Neural cell (in vitro differentiated cells): ENCODE data around the gene CXCL13. TPM values are rescaled to one million over a fixed set of nuclear protein-coding genes. Genes with fewer than 3 reads are reported as not detected.

Experiments
- H2AFZ ChIP-seq: fragments of 200-600, 300-800 bp; sonication (generic), shearing (Covaris generic); 2 replicates; pipeline ENCODE4 v1.6.0; 2014; ENCODE audit warnings: low read depth, mild to moderate bottlenecking, antibody characterized with exemption, low read length, moderate library complexity
- H3F3A ChIP-seq: fragments of 200-600 bp; shearing (Covaris generic); 2 replicates; pipeline ENCODE4 v1.6.1; 2016; ENCODE audit warnings: mild to moderate bottlenecking, moderate library complexity, mixed read lengths, antibody characterized with exemption, low read length; ENCODE audit not compliant: insufficient read depth, poor library complexity, severe bottlenecking
- H3K27ac ChIP-seq: fragments of 200-600, 300-800 bp; sonication (generic), shearing (Covaris generic); 2 replicates; pipeline ENCODE4 v1.5.1; 2014; ENCODE audit warnings: mild to moderate bottlenecking, low read length, moderate library complexity
- H3K27me3 ChIP-seq: fragments of 300-800, 200-600 bp; sonication (generic), shearing (Covaris generic); 2 replicates; pipeline ENCODE4 v1.6.0; 2014; ENCODE audit warnings: mild to moderate bottlenecking, low read depth, low read length, moderate library complexity; ENCODE audit not compliant: insufficient read depth
- H3K36me3 ChIP-seq: fragments of 300-800, 200-600 bp; sonication (generic), shearing (Covaris generic); 2 replicates; pipeline ENCODE4 v1.5.1; 2014; ENCODE audit warnings: mild to moderate bottlenecking, antibody characterized with exemption, low read length, moderate library complexity; ENCODE audit not compliant: insufficient read depth
- H3K4me2 ChIP-seq: fragments of 300-800, 200-600 bp; sonication (generic), shearing (Covaris generic); 2 replicates; pipeline ENCODE4 v1.6.0; 2014; ENCODE audit warnings: mild to moderate bottlenecking, low read length
- H3K4me3 ChIP-seq: fragments of 300-800, 200-600 bp; sonication (generic), shearing (Covaris generic); 2 replicates; pipeline ENCODE4 v1.5.1; 2014; ENCODE audit warnings: mild to moderate bottlenecking, low read length, moderate library complexity
- H3K79me2 ChIP-seq: fragments of 200-600 bp; shearing (Covaris generic); replicated peaks from 2 replicates; pipeline ENCODE4 v1.6.0; 2014; ENCODE audit warnings: mild to moderate bottlenecking, low read length, moderate library complexity; ENCODE audit not compliant: insufficient read depth
- H3K9ac ChIP-seq: fragments of 300-800, 200-600 bp; sonication (generic), shearing (Covaris generic); 2 replicates; pipeline ENCODE4 v1.6.1; 2016; ENCODE audit warnings: mild to moderate bottlenecking, low read length, mixed read lengths
- H3K9me2 ChIP-seq: fragments of 200-600 bp; shearing (Covaris generic); 2 replicates; pipeline ENCODE4 v1.6.1; 2016; ENCODE audit warnings: mild to moderate bottlenecking, low read length, mixed read lengths; ENCODE audit not compliant: insufficient read depth
- H3K9me3 ChIP-seq: fragments of 200-600, 300-800 bp; sonication (generic), shearing (Covaris generic); 2 replicates; pipeline ENCODE4 v1.6.1; 2016; ENCODE audit warnings: mild to moderate bottlenecking, mixed run types, low read length, moderate library complexity, mixed read lengths
- H4K20me1 ChIP-seq: fragments of 200-600 bp; shearing (Covaris generic); 2 replicates; pipeline ENCODE4 v1.6.1; 2016; ENCODE audit warnings: mild to moderate bottlenecking, mixed run types; ENCODE audit not compliant: insufficient read depth
- EP300 ChIP-seq: fragments of 450-650 bp; conservative IDR thresholded peaks from 2 replicates; pipeline ENCODE4 v1.6.1; 2014; ENCODE audit warnings: antibody characterized with exemption, mild to moderate bottlenecking, moderate library complexity; ENCODE audit not compliant: poor library complexity, severe bottlenecking
- EZH2 ChIP-seq: fragments of 200-600, 300-800 bp; shearing (Covaris generic), sonication (generic); IDR thresholded peaks from 2 replicates; pipeline ENCODE4 v1.6.1; 2014; ENCODE audit warnings: antibody characterized with exemption, low read length, borderline replicate concordance, mild to moderate bottlenecking; ENCODE audit not compliant: insufficient read depth, poor library complexity, severe bottlenecking
- MXI1 ChIP-seq: fragments of 450-650 bp; conservative IDR thresholded peaks from 2 replicates; pipeline ENCODE4 v1.6.1; 2014; ENCODE audit warnings: antibody characterized with exemption, mild to moderate bottlenecking; ENCODE audit not compliant: poor library complexity, severe bottlenecking
- POLR2AphosphoS5 ChIP-seq: IDR thresholded peaks from 2 replicates; pipeline ENCODE4 v1.6.1; 2012
- RAD21 ChIP-seq: fragments of 450-650 bp; conservative IDR thresholded peaks from 2 replicates; pipeline ENCODE4 v1.6.1; 2014; ENCODE audit warnings: antibody characterized with exemption, mild to moderate bottlenecking, moderate library complexity
- SMC3 ChIP-seq: fragments of 450-650 bp; conservative IDR thresholded peaks from 2 replicates; pipeline ENCODE4 v1.6.1; 2014; ENCODE audit warnings: antibody characterized with exemption, mild to moderate bottlenecking, moderate library complexity; ENCODE audit not compliant: poor library complexity
- TAF1 ChIP-seq: IDR thresholded peaks from 2 replicates; pipeline ENCODE4 v1.6.1; 2012; ENCODE audit warnings: low read depth
- polyA plus RNA-seq: library from polyadenylated mRNA; depleted of rRNA; stranded (reverse); fragments of >200 nt; gene quantifications from 2 replicates; pipeline ENCODE4 v1.2.3, GENCODE V29; 2014
- TF ChIP-seq, protein P1 (sequence below): fragments of 450-650 bp; IDR thresholded peaks from 2 replicates; pipeline ENCODE4 v1.5.1; 2014; ENCODE audit warnings: antibody characterized with exemption, mild to moderate bottlenecking, moderate library complexity; ENCODE audit not compliant: poor library complexity, severe bottlenecking
- TF ChIP-seq, protein P2 (sequence below): IDR thresholded peaks from 2 replicates; pipeline ENCODE4 v1.6.1; 2012; ENCODE audit warnings: borderline replicate concordance

The CXCL13 gene
- polyA plus RNA-seq, 1 donor from 2014 or later = not detected

- H3K36me3 ChIP-seq = no peaks in the 10 kb centered on the region
- no peaks in the 10 kb centered on the region for H3K9me3 ChIP-seq
- H3K9me2 ChIP-seq = no peaks in the 10 kb centered on the region
- no peak overlapping the region for H3K4me2 ChIP-seq
- no peak overlapping the region for H3K27ac ChIP-seq
- no peak overlapping the region for H2AFZ ChIP-seq
- no peak overlapping the region for H3K4me3 ChIP-seq
- TF ChIP-seq RAD21 = no peak
- no peak for TF ChIP-seq MXI1
- TF ChIP-seq EZH2 = no peak
- TF ChIP-seq, protein P1, sequence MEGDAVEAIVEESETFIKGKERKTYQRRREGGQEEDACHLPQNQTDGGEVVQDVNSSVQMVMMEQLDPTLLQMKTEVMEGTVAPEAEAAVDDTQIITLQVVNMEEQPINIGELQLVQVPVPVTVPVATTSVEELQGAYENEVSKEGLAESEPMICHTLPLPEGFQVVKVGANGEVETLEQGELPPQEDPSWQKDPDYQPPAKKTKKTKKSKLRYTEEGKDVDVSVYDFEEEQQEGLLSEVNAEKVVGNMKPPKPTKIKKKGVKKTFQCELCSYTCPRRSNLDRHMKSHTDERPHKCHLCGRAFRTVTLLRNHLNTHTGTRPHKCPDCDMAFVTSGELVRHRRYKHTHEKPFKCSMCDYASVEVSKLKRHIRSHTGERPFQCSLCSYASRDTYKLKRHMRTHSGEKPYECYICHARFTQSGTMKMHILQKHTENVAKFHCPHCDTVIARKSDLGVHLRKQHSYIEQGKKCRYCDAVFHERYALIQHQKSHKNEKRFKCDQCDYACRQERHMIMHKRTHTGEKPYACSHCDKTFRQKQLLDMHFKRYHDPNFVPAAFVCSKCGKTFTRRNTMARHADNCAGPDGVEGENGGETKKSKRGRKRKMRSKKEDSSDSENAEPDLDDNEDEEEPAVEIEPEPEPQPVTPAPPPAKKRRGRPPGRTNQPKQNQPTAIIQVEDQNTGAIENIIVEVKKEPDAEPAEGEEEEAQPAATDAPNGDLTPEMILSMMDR = no peak
- no peak for TF ChIP-seq POLR2AphosphoS5
- TF ChIP-seq SMC3 = no peak
- no peak for TF ChIP-seq EP300
- no peak for TF ChIP-seq TAF1
- TF ChIP-seq, protein P2, sequence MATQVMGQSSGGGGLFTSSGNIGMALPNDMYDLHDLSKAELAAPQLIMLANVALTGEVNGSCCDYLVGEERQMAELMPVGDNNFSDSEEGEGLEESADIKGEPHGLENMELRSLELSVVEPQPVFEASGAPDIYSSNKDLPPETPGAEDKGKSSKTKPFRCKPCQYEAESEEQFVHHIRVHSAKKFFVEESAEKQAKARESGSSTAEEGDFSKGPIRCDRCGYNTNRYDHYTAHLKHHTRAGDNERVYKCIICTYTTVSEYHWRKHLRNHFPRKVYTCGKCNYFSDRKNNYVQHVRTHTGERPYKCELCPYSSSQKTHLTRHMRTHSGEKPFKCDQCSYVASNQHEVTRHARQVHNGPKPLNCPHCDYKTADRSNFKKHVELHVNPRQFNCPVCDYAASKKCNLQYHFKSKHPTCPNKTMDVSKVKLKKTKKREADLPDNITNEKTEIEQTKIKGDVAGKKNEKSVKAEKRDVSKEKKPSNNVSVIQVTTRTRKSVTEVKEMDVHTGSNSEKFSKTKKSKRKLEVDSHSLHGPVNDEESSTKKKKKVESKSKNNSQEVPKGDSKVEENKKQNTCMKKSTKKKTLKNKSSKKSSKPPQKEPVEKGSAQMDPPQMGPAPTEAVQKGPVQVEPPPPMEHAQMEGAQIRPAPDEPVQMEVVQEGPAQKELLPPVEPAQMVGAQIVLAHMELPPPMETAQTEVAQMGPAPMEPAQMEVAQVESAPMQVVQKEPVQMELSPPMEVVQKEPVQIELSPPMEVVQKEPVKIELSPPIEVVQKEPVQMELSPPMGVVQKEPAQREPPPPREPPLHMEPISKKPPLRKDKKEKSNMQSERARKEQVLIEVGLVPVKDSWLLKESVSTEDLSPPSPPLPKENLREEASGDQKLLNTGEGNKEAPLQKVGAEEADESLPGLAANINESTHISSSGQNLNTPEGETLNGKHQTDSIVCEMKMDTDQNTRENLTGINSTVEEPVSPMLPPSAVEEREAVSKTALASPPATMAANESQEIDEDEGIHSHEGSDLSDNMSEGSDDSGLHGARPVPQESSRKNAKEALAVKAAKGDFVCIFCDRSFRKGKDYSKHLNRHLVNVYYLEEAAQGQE = no peak
- no peak overlapping the region for H3K9ac ChIP-seq
- no peaks in the 10 kb centered on the region for H3K27me3 ChIP-seq
- H4K20me1 ChIP-seq = no peaks in the 10 kb centered on the region
- H3F3A ChIP-seq = no peaks in the 10 kb centered on the region
- no peaks in the 10 kb centered on the region for H3K79me2 ChIP-seq
Measured at GRCh38 chr4:77581724-77582123, 23.9 kb upstream of the CXCL13 start.

- Histone ChIP-seq H3K9ac (no peak overlapping the region), H3K79me2 (no peaks in the 10 kb centered on the region), H3K9me2 (no peaks in the 10 kb centered on the region), H3K9me3 (no peaks in the 10 kb centered on the region), H3K27me3 (no peaks in the 10 kb centered on the region), H3K36me3 (no peaks in the 10 kb centered on the region), H3K4me2 (no peak overlapping the region), H4K20me1 (no peaks in the 10 kb centered on the region), H3K27ac (no peak overlapping the region), H3F3A (no peaks in the 10 kb centered on the region), H3K4me3 (no peak overlapping the region), H2AFZ (no peak overlapping the region)
- no peak for TF ChIP-seq POLR2AphosphoS5
- TF ChIP-seq, protein P1 = no peak
- TF ChIP-seq, protein P2 = no peak
- no peak for TF ChIP-seq EZH2
- TF ChIP-seq MXI1 = no peak
- no peak for TF ChIP-seq RAD21
Measured at GRCh38 chr4:77582156-77582555, 23.5 kb upstream of the CXCL13 start.
